Bone marrow (tissue), 2 donors: Measurements from ENCODE around the gene STMN1.
A peak's percentile ranks its signal among the peaks of the same experiment; 100 is the strongest.

Source experiments
- DNase-seq, 2 donors: peaks; one replicate each; lab custom pipeline; 2025; lab: John Stamatoyannopoulos, UW

The STMN1 gene

DNA sequence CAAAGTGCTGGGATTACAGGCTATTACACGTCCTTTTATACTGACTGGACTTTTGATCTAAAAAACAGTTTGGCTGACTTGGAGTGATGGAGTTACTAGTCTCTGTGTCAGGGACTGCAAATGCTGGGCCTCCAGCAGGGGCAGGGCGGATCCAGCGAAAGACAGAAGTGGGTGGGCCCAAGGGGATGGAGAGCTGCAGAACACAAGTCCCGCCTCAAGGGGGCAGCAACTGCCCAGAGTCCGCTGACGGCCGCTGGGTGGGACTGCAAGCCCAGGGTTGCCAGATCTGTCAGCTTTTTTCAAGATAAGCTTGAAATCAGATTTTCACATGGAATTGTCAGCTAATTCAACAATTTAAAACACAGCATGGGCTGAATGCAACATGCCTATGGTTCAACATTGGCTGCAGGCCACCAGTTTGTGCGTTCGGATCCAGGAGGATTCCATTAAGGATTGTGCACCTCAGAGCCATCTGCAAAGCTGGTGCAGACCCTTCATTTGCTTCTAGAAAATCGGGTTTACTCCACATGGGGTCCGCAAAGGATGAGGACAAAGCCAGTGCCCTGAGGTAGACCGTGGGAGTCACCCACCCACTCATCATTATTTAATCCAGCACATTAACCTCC is 10.7 kb downstream of the STMN1 start:
- DNase-seq: peak; percentile 59 to 89

- no peak for DNase-seq
Observed at GRCh38 chr1:25893116-25893515, 13.1 kb downstream of the STMN1 start.

DNA sequence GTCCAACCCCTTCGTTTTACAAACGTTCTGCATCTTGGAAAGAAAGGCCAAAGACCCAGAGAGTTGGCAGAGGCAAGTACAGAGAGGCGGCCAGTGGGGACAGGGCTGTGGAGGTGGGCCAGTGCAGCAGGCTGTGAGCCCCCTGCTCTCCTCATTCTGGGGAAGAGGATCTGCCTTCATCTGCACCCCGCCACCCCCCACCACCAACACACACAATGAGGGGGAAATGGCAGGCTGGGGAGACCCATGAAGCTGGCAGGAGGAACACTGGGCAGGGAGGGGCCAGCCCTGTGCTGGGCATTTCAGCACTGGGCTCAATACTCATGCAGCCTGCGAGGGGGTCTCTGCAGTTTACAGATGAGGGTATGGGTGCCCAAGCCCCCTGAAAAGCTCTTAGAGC is 14.6 kb downstream of the STMN1 start:
- no peak for DNase-seq

DNA sequence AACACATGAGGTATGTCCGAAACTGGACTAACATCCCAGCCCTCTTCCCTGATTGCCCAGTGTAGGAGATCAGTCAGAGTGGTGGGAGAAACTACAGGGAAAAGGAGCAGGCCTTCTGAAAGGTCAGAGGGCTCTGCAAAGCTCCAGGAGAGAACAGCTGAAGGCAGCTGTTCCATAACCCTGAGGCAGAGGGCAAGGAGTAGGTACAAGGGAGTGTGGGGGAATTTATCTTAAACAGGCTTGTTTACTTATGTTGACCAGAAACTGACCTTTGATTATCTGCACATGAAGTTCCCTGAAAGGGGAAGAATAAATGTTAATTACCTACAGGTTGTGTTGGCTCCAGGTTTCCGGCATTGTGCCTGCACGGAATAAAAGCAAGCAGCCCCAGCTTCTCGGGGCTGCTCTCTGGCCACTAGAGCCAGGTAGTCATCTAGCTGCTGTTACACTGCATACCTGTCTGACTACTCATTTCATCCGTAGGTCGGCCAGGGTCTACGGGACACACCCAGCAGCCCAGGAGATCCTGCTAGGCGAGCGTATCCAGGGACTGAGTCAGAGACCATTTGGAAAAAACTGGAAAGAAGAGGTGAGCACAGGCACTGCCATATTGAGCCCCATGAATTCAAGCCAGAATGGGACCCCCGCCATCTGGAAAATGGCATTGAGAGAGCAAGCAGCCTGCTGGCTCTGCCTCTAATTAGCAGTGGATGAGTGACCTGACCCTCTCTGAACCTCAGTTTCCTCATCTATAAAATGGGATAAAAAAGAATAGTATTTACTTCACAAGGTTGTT is 15.8 kb downstream of the STMN1 start:
- DNase-seq: no peak

DNA sequence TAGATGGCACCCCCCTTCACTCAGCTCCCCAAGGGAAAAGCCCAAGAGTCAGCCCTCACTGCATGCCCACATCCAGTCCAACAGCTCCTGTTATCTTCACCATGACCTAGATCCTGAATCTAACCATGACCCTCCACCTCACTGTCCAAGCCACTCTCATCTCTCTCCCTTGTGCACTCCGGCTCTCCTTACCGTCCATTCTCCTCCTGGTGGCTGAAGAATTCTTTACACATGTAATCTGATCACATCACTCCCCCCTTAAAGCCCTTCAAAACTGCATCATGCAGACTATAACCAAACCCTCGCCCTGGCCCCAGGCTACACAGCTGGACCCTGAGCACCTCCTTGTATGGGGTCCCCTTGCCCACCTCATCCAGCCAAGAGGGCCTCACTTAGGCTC is 16.7 kb downstream of the STMN1 start:
- no peak for DNase-seq

- no peak for DNase-seq
Observed at GRCh38 chr1:25888426-25888987, 17.7 kb downstream of the STMN1 start.

GRCh38 chr1:25885602-25886001 is 20.6 kb downstream of the STMN1 start:
- no peak for DNase-seq

DNA sequence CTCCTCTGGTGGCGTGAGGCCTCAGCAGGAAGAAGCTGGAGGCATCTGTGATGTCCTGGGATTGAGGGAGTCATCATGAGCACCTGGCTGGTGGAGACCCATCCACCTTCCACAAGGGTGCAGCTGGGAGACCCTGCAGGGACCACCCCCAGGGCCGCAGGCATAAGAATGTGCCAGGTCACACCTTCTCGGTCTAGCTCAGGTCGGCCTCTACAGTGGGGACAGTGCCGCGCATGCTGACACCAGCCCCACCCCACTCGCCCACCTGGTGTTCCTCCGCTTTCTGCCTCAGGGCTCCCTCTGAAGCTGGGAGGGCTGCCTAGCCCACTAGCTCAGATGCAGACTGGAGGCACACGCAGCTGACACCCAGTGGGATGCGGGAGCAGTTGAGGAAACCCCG is 25.0 kb downstream of the STMN1 start:
- no peak for DNase-seq

GRCh38 chr1:25880518-25880917 is 25.7 kb downstream of the STMN1 start:
- no peak for DNase-seq

GRCh38 chr1:25879675-25880074 is 26.5 kb downstream of the STMN1 start:
- DNase-seq: no peak

DNA sequence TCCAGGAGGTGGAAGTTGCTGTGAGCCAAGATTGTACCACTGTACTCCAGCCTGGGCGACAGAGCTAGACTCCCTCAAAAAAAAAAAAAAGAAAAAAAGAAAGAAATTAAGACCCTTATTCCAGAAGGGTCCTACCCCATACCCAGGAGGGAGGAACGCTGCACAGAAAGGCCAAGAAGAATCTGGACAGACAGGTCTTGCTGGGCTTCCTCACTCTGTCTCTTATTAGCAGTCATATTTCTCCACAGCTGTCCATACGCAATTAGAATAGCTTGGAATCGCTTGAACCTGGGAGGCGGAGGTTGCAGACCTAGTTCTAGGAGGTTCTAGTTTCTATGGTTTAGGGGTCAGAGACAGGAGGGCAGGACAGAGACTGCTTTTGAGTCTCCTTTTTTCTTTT is 27.5 kb downstream of the STMN1 start:
- DNase-seq: no peak

- no peak for DNase-seq
Observed at GRCh38 chr1:25877155-25877554, 29.1 kb downstream of the STMN1 start.

DNA sequence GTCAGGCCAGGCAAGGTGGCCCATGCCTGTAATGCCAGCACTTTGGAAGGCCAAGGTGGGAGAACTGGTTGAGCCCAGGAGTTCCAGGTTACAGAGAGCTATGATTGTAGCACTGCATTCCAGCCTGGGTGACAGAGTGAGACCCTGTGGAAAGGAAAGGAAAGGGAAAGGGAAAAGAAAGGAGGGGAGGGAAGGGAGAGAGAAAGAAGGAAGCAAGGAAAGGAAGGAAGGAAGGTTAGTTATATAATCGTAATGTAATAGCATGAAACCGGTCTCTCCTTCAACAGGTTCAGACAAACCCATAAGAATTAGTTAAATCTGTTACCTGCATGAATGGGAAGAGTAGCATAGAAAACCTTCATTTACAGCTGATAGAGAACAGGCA is 29.5 kb downstream of the STMN1 start:
- DNase-seq: no peak

DNA sequence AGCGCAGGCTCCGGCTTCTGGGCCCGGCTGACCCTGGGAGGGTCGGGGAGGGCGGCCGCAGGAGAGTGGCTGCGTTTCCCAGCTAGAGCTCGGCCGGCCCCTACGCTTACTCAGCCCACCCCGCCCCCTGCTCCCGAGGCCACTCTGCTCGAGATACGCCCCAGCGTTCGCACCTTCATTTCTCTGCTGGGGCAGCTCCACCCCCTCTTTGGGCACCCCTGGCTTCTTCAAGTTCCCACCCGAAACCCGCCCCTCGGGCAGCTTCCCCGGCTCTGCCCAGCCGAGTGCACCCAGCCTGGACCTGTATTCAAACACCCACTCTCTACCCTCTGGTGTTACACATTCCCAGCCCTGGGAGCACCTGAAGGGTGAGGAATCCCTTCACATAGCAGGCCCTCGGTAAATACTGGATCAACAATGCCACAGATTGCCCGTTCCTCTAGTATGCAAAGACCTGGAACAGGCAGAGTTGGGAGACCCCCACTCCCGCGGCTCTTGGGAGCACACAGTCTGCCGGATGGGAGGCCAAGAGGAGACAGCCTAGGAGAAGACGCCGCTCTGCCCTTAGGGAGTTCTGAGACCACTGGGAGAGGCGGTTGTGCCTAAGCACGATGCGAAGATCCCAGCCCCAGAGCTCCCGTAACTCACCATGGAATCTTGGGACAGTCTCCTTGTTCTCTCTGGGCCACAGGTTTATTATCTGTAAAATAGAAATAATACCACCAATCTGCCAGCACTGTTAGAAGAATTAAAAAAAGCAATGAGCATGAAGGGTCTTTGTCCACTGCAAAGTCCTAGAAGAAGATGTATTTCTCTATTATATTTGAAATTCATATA is 30.1 kb downstream of the STMN1 start:
- DNase-seq: no peak

- peak in 1 of 2 donors; percentile 23 for DNase-seq
Observed at GRCh38 chr1:25875154-25875855, 30.9 kb downstream of the STMN1 start, which contains the start of gene PAQR7. PAQR7 (minus strand) TSS chr1:25875708; CDS start chr1:25863839, 11,869 bp downstream.

GRCh38 chr1:25874635-25875153 is 31.5 kb downstream of the STMN1 start:
- DNase-seq: no peak

DNA sequence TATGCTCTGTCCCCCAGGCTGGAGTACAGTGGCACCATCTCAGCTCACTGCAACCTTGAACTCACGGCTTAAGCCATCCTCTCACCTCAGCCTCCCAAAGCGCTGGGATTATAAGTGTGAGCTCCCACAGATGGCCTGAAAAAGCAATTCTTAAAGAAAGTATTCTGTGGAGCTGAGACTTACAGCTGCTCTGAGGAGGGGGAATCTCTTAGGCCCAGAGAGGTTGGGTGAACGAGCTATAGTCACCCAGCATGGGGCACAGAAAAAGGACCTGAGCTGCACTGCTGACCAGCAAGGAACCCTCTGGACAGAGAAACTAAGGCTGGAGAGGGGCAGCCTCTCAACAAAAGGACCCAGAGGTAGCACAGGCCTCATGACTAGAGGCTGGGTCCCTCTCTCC is 32.0 kb downstream of the STMN1 start:
- no peak for DNase-seq

DNA sequence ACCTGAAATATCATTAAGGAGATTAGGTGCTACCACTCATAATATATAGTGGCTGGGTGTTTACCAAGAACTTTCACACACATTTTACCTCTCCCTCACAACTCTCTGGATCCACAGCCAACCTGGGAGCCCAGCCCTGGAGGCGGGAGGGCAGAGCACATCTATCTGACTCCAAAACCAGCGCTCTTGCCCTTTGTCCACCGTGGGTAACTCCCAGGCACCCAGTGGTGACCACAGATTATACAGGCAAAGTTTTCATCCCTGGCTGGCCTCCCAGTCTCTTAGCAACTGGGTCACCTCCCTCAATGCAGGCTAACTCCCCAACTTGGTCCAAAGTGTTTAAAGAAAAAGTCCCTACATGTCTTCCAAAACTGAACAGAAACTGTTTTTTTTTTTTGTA is 33.1 kb downstream of the STMN1 start:
- no peak for DNase-seq

DNA sequence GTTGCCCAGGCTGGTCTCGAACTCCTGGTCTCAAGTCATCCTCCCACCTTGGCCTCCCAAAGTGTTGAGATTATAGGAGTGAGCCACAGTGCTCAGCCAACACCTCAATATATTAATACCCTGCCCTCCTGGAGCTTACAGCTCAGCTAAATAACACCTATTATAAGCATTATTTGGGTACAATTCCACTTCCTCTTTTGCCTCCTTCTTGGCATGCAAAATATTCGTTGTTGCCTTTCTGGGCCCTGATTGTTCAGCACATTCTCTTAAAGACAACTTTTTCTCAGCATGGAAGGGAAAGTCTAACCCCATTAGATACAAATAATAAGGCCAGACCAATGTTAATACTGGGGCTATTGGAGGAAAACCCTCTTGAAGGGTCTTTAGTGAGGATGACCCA is 33.5 kb downstream of the STMN1 start:
- peak in 1 of 2 donors; percentile 11 for DNase-seq

DNA sequence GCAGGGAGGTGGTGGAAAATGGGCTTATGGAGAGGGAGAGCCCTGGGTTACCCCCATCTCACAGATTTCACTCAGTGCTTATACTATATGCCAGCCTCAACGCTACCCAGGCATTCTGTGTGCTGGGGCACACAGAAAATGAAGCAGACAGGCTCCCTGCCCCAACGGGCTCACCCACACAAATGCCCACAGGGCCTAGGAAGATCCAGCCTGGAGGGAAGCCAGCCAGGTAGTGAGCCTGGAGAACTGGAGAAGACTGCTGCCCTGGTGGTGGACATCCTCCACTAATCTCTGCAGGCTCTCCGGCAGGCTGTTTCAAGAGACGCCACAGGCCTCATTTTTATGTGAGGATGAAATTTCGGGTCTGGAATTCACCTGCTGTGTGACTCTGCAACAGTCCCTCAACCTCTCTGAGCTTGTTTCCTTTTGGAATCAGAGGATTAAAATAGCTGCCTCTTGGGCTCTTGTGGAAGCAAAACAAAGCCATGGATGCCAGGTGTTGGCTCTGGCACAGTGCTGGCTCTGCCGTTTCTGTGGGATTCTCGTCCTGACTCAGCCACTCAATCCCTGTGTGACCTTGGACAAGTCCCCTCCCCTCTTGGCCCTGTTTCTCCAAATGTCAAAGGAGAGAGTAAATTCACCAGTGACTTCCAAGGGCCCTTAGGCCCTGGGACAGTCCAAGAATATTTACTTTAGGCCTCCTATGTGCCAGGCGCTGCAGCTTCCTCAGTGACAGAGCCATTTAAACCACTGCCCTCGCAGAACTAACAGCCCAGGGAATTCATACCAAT is 34.3 kb downstream of the STMN1 start:
- DNase-seq: no peak
